Skin epidermis (tissue), 12 donors: ENCODE results near the gene CCDC146.
"Not testable (repeated sequence)": the region's sequence is repeated elsewhere in the genome, so short reads cannot be mapped to it uniquely, and the experiment has no call there.

Experiments used
- H3K27ac ChIP-seq, 21 experiments: fragments of 200-600 bp; sonication (generic) in 11 of 21; one replicate each; pipeline ENCODE4 v1.5.0; 2020; ENCODE audit warnings: mild to moderate bottlenecking in 3 of 21, inconsistent platforms in 2 of 21, moderate library complexity in 2 of 21
- H3K4me3 ChIP-seq, 7 experiments: fragments of 200-600 bp; sonication (generic) in 2 of 7; one replicate each; pipeline ENCODE4 v1.5.0; 2020; ENCODE audit warnings: inconsistent platforms in 2 of 7, mild to moderate bottlenecking in 2 of 7, moderate library complexity in 1 of 7

CCDC146 gene

DNA sequence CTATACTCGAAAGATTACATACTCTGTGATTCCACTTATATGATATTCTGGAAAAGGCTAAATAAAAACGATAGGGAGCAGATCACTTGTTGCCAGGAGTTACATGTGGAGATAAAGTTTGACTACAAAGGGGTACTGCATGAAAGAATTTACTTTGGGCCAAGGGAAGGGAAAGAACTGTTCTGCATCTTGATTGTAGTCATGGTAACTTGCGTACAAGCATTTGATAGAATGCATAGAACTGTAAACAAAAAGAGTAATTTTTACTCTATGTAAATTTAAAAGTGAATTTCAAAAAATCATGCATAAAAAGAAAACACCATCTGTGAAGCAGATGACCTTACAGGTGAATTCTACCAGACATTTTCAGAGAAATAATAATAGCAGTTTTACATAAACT lies 9.4 kb downstream of the CCDC146 start:
- not testable (repeated sequence) for H3K4me3 ChIP-seq, H3K27ac ChIP-seq

DNA sequence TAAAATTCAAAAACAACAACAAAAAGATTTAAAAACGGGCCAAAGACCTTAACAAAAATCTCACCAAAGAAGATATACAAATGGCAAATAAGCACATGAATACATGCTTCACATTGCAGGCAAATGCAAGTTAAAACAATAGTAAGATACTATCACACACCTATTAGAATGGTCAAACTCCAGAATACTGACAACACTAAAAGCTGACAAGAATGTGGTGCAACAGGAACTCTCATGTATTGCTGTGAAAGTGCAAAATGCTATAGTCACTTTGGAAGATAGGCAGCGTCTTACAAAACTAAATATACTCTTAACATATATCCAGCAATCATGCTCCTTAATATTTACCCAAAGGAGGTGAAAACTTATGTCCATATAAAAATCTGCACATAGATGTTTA lies 16.3 kb downstream of the CCDC146 start:
- H3K4me3 ChIP-seq, H3K27ac ChIP-seq: not testable (repeated sequence)

DNA sequence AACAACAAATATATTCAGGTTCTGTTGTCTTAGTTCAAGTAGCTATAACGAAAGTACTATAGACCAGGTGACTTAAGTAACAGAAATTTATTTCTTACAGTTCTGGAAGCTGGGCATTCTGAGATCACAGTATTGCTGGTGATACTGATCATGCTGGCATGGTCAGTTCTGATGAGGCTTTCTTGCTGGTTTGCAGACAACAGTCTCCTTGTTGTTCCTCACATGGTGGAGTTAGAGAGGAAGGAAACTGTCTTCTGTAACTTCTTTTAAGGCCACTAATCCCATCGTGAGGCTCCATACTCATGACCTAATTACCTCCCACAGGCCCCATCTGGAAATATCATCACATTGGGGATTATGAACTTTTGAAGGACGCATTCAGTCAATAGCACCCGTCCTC lies 17.9 kb downstream of the CCDC146 start:
- H3K27ac ChIP-seq, H3K4me3 ChIP-seq: not testable (repeated sequence)

DNA sequence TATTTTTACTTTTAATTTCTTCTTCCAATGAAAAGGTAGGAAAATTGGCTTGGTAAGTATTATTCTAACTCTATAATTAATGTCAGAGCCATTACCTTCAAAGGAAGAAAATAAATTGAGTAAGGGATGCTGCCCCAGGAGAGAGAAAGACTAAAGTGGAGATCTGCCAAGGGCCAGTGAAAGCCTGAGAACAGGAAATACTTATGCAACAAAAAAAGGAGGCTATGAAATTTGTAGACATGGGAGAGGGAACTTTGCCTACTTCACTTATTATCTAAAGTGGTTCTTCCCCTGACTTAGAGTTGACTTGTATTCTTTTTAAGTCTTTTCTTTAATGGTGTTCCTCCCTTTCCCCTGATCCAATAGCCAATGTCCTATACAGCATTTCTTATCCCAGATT lies 29.8 kb downstream of the CCDC146 start:
- not testable (repeated sequence) for H3K4me3 ChIP-seq
- peak overlapping the region in 1 of 21 experiments; percentile 16 for H3K27ac ChIP-seq

DNA sequence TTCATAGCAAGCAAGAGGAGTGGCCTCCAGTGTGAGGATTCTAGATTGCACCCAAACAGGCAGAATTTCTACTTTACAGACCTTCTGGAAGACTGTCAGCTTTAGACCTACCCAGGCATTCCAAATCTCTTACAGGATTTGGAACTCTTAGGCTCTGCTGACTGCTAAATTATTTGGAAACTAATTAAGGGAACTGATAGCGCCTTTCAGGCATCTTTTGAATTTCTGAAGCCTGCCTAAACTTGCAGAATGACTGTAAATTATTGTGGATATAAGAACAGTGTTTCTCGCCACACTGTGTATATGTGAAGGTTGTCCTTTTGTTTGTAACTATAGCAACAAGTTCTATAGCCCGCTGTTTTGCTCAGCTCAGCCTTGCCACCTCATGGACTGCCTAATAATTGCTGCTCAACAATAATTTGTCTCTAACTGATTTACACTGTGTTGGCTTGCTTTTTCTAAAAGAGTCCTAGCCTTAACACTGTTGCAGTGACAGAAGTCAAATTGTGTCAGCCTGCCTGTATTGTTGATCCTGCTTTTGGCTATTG lies 32.6 kb downstream of the CCDC146 start:
- peak overlapping the region in 9 of 21 experiments; percentile 14 to 73 (median 63) for H3K27ac ChIP-seq
- not testable (repeated sequence) for H3K4me3 ChIP-seq

DNA sequence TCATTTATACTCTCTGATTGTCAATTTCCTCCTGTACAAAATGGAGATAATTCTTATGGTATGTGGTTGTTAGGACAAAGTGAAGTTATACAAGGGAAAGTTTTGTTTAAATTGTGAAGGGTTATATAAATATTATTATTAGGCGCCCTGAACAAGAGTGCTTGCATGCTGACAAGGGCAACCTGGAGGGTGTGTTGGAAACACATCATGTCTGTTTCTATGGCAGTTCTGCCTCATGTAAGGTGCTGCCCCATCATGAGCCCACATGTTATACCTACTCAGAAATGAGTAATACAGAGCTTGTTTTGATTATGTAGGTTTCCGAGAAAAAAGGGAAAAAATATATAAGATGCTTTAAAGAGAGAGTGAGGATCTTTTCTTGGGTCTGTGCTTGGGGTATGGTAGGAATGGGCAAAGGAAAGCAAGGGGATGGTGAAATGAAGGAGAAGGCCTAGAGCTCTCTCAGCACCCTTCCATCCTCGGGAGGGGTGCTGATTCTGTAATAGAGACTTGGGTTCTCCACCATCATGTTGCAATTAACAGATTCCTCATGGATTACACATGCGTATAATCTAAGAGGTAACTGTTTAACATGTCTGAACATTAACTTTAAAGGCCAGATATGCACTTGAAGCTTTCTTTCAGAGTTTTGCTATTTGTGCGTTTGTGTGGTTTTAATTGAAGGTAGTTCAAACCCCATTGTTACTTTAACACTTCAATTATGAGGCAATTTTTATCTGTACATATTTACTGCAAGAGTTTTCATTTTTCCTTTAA lies 33.4 kb downstream of the CCDC146 start:
- not testable (repeated sequence) for H3K4me3 ChIP-seq
- H3K27ac ChIP-seq = peak overlapping the region in 11 of 21 experiments; percentile 18 to 73 (median 60)

DNA sequence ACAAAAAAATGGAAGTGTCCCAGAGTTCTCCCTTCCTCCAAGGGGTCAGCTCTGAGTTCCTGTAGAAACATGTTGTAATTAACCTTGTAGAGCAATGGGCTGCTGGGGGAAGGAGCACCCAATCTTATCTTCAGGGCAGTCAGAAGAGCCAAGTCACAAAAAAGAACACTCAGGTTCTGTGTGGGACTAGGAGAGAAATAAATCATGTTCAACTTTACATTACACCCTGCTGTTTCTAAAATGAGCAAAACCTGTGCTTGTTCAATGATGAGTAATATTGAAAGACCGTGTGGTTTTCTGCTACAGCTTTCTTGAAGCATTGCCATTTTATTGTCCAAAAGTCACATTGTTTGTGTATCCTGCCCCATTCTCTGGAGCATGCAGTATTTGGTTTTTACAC lies 34.6 kb downstream of the CCDC146 start:
- H3K27ac ChIP-seq = peak overlapping the region in 3 of 21 experiments; percentile 37 to 85 (median 68)

DNA sequence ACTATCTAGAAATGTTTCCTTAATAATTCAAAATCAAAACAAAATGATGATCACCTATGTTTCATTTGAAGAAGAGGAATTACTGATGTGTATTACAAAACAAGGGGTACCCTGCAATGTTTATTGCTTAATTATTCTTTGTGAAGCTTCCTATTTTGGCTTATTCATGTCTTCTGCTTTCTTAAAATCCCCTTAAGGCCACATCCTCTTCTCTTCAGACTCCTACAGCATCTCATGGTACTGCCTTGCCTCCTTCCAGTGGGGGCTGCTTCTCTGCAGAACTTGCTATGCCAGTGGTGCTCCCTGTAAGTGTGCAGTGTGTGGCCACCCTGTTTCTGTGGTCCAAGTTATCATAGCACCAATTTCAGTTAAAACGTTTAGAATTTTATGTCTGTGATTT lies 35.0 kb downstream of the CCDC146 start:
- Histone ChIP-seq H3K27ac (peak overlapping the region in 16 of 21 experiments; percentile 11 to 85 (median 55)), H3K4me3 (no peak overlapping the region)

More for the DNA sequence above, 34.6 kb downstream of the CCDC146 start:
- not testable (repeated sequence) for H3K4me3 ChIP-seq

DNA sequence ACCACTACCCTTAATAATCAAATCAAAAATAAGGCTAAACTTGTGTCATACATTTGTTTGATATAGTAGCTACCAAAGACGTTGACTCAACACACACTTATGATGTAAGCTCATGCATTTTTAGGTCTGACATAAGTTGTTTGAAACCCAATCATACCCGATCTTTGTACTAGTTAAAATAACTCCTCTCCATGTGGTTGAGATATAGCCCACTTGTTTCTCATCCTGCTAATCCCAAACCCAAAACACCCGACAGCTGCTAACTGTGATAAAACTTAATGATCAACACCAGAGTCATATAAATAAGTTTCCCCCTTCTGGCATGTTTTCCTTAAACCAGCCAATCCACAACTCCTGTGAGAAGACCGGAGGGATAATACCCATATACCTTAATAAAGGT lies 48.7 kb downstream of the CCDC146 start:
- H3K4me3 ChIP-seq, H3K27ac ChIP-seq: not testable (repeated sequence)

DNA sequence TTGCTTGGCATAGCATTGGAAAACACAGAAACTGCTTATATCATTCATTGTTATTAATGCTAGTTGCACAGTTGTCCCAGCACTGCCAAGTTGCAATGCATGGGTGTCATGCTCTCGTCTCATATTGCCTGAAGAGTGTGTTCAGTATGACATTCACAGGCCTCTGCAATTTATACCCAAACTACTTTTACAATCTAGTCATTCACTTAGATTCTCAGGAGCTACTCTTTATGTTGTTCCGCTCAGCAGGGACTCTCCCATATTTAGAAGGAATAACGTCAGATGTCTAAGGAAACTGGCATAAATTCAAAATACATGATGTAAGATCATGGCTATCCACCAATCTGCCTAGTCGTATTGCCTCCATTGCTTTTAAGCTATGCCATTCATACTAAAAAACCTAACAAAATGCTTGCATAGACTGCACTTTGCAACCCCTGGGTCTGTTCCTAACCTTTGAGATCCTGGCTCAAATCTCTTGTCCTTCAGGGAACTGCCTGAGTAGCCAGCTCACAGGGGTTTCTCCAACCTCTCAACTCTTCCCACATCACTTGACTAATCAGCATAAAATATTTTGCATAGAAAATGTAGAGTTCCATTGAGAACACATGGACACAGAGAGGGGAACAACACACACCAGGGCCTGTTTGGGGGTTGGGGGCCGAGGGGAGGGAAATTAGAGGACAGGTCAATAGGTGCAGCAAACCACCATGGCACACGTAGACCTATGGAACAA lies 50.2 kb downstream of the CCDC146 start:
- not testable (repeated sequence) for H3K27ac ChIP-seq, H3K4me3 ChIP-seq

DNA sequence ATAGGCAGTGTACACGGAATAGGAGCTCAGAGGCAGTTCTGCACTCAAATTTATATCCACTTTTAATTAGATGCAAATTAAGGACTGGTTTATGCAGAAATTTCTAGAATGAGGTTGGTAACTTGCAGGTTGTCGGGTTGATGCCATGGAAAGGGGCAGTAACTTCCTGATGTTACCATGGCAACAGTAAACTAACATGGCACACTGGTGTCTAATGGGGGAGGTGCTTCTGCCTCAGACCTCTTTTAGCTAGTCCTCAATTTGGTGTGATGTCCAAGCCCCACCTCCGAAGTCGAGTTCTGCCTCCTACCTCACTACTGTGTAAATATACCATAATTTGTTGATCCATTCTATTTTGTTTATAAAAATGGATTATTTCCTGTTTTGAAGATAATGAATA lies 52.0 kb downstream of the CCDC146 start:
- H3K27ac ChIP-seq, H3K4me3 ChIP-seq: not testable (repeated sequence)

DNA sequence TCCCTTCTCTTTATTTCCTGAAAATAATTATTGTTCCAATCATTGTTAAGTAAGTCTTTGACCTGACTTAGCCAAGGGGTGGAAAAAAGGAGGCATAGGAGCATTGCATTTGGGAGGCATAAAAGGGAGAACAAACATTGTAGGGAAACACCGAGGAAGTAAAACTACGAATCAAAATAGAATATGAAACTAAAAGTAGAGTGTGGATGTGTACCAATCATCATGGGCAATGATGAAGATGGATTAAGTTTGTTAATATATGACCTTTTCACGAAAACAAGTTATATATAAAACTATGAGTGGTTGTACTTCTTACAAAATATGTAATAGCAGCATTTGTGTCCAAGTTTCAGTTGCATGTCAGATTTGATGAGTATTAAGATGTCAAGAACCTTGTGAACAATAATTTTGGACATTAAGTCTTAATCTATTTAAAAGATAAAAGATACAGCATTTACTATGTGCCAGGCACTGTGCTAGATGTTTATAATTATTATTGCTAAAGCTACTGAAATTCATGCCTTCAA lies 52.9 kb downstream of the CCDC146 start:
- H3K27ac ChIP-seq = peak overlapping the region in 1 of 21 experiments; percentile 46
- not testable (repeated sequence) for H3K4me3 ChIP-seq

DNA sequence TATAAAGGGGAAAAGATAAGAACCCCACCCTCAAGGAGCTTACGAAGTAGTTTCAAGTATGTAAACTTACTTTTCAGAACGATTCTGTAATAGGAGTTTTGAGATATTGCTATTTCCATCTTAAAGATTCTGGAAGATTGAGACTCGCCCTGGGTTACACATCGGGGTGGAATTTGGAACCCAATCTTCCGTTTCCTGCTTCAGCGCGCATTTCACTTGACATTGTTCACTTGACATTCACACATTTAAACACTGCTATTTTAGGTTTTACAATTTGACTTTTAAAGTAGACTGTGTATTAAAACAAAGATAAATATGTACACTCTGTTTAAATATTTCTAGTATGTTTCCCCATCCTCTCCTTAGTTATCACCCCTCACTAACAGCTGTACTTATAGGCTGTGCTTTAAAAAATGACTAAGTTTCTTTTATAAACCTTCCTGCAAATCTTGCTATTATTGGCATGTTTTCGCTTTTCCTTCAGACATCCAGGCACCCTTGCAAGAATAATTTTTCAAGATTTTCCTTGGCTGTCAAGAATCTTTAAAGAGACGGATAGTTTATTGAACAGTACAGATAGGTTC lies 55.0 kb downstream of the CCDC146 start:
- not testable (repeated sequence) for H3K27ac ChIP-seq, H3K4me3 ChIP-seq

DNA sequence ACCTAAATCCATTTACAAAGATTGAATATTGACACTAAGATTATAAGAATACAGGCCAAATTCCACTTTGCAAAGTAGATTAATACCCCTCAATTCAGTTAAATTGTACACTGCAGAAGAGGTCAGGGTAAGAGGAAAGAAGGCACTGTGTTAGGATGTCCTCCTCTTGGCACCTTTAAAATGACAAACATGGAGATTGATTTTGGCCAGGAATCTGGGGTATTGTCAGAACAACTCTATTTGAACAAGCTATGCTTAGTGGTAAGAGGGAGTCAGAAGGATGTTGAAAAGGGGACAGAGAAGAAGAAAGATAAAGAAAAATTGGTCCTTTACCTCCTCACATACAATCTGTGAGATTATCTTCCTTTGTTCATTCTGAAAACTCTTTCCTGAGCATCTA lies 55.6 kb downstream of the CCDC146 start:
- H3K4me3 ChIP-seq = not testable (repeated sequence)

DNA sequence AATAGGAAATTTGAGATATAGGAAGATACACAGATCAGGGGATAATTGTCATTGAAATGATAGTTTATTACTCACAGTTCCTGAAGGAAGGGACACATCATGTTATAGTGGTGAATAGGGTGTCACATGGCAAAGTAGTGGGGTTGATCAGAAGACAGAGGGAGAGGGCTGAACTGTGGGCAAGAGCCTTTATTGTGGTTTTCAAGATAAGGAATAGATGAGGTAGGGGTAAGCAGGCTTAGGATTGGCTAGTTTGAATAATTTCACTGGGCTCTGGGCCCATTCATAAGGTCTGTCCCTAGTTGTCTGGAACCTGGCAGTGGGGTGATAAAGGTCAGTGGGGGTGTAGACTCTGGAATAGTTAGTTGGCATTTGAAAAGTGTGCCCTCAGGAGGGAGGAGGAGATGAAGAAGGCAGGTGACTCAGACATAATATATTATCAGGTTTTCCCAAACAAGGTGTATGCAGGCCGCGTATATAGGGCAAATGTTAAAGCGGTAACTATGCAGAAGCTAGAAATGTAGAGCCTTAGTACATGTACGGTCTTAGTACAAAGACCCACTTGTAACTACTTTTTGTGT lies 58.7 kb downstream of the CCDC146 start:
- Histone ChIP-seq H3K4me3 (no peak overlapping the region), H3K27ac (no peak overlapping the region)

More for the DNA sequence above, 55.6 kb downstream of the CCDC146 start:
- H3K27ac ChIP-seq = not testable (repeated sequence)

DNA sequence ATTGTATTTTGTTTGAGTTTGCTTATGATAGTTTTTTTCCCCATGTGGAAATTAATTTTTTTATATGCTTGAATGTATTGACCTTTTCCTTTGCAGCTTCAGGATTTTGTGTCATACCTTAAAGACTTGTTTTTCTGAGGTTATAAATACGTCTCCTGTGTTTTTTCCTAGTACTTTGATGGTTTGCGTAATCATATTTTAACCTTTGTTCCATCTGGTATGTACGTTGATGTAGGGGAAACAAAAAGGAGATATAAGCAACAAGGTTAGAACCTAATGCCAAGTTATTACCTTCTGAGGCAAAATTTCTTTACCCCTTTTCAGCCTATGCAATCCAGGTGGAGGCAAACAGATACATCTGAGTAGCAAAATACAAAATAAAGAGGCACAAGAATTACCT lies 59.3 kb downstream of the CCDC146 start:
- Histone ChIP-seq H3K4me3 (no peak overlapping the region), H3K27ac (peak overlapping the region in 1 of 21 experiments; percentile 2)

DNA sequence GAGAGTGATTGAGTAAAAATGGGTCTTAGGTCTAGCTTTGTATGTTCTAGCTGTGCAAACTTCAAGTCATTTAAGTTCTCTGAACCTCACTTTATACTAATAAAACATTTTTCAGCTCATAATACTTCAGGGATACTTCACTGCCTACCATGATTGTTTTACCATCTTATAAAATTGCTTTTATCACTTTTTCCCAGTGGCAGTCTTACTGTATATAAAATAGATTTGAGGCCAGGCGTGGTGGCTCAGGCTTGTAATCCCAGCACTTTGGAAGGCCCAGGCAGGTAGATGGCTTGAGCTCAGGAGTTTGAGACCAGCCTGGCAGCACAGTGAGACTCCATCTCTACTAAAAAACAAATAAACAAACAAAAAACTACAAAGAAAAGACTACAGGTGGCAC lies 59.8 kb downstream of the CCDC146 start:
- Histone ChIP-seq H3K4me3 (no peak overlapping the region), H3K27ac (peak overlapping the region in 1 of 21 experiments; percentile 2)

DNA sequence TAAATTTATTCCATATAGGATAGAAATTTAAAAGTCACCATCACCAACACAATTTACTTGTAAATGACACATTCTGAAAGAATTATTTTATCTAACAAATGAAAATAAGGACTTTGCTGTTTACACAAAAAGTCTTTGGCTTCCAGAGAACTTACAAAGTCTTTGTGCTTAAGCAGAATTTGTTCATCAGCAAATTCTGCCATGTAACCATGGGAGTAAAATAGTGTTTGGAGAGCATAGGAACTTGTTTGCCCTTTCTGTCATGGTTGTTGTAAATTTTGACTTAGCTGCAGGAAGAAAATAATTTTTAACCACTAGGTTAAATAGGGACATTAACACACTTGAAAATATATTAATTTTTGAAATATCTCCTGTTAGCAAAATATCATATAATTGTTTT lies 62.0 kb downstream of the CCDC146 start:
- Histone ChIP-seq H3K4me3 (no peak overlapping the region), H3K27ac (peak overlapping the region in 4 of 21 experiments; percentile 6 to 44 (median 12))

DNA sequence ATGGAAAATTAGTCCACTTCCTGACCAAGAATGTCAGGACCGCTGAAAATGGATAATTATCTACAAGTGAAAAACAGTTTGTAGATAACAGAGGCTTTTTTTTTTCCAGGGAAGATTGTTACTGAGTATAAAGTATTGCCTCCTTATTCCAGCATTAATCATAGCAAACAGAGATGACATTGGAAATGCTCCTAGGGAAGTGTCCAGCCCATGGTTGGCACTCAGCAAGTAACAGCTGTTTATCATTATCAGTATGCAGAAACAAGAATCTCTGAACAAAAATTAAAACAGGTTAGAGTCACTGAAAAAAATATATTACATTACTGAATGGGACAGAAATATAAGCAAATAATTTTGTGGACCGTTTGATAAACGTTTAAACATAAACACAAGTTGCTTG lies 62.6 kb downstream of the CCDC146 start:
- Histone ChIP-seq H3K4me3 (no peak overlapping the region), H3K27ac (peak overlapping the region in 2 of 21 experiments; percentile 7 to 44)

DNA sequence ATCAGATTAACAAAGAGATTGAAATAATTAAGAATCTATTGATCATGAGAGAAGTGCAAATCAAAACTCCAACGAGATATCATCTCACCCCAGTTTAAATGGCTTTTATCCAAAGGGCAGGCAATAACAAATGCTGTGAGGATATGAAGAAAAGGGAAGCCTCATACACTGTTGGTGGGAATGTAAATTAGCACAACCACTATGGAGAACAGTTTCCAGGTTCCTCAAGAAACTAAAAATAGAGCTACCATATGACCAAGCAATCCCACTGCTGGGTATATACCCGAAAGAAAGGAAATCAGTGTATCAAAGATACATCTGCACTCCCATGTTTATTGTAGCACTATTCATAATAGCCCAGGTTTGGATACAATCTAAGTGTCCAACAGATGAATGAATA lies 63.5 kb downstream of the CCDC146 start:
- no peak overlapping the region for H3K4me3 ChIP-seq
- no peak overlapping the region for H3K27ac ChIP-seq
